Upper lobe of left lung (tissue), 4 donors: ENCODE results near the gene AKR1D1.

Experiments used
- CTCF ChIP-seq, 6 experiments: fragments of 450-650 bp in 4 of 6; fragments of 200-600 bp in 2 of 6; sonication (generic) in 2 of 6; IDR thresholded peaks; one replicate each; pipeline ENCODE4 v1.5.1; 2016 to 2019; ENCODE audit warnings: antibody characterized with exemption in 6 of 6
- EP300 ChIP-seq, 4 donors: sonication (generic); formaldehyde crosslinking; IDR thresholded peaks; one replicate each; pipeline ENCODE4 v1.5.1; 2017; ENCODE audit warnings: antibody characterized with exemption in 4 of 4, control low read depth in 2 of 4
- POLR2A ChIP-seq, 4 donors: fragments of 450-650 bp; IDR thresholded peaks; one replicate each; pipeline ENCODE4 v1.5.1; 2016 to 2017; ENCODE audit warnings: antibody characterized with exemption in 4 of 4, mild to moderate bottlenecking in 2 of 4
- POLR2AphosphoS5 ChIP-seq, 2 donors: sonication (generic); formaldehyde crosslinking; IDR thresholded peaks; one replicate each; pipeline ENCODE4 v1.5.1; 2017; ENCODE audit warnings: antibody characterized with exemption in 2 of 2

GRCh38 chr7:138144958-138145357 is 68.7 kb downstream of the AKR1D1 start:
- TF ChIP-seq POLR2A (IDR thresholded peaks at IDR 0.05): no peak
- TF ChIP-seq EP300 (IDR thresholded peaks at IDR 0.05): no peak
- no peak for TF ChIP-seq CTCF (IDR thresholded peaks at IDR 0.05)
- TF ChIP-seq POLR2AphosphoS5 (IDR thresholded peaks at IDR 0.05): no peak
